ENCODE data around the gene NGEF.

NGEF gene

GRCh38 chr2:233039212-233039845 lies 26.3 kb upstream of the NGEF start:
- TF ChIP-seq TAF1 (IDR thresholded peaks at IDR 0.05; ENCODE audit: borderline replicate concordance, insufficient read depth, low read length) (no peak), SIN3A (IDR thresholded peaks at IDR 0.05; ENCODE audit: borderline replicate concordance, insufficient read depth, low read length) (no peak), POLR2AphosphoS5 (IDR thresholded peaks at IDR 0.05; ENCODE audit: low read depth, low read length) (no peak), REST (IDR thresholded peaks at IDR 0.05; ENCODE audit: insufficient read depth in 1 of 2, low read depth in 2 of 2, low read length in 2 of 2) (no peak), FOXP2 (optimal IDR thresholded peaks at IDR 0.05; ENCODE audit: borderline replicate concordance, extremely low read depth, extremely low read length, insufficient read depth) (no peak)

GRCh38 chr2:233037078-233037477 lies 24.0 kb upstream of the NGEF start:
- no peak for TF ChIP-seq REST (IDR thresholded peaks at IDR 0.05; ENCODE audit: insufficient read depth in 1 of 2, low read depth in 2 of 2, low read length in 2 of 2)
- no peak for TF ChIP-seq FOXP2 (optimal IDR thresholded peaks at IDR 0.05; ENCODE audit: borderline replicate concordance, extremely low read depth, extremely low read length, insufficient read depth)
- TF ChIP-seq POLR2AphosphoS5 (IDR thresholded peaks at IDR 0.05; ENCODE audit: low read depth, low read length), result no peak
- no peak for TF ChIP-seq TAF1 (IDR thresholded peaks at IDR 0.05; ENCODE audit: borderline replicate concordance, insufficient read depth, low read length)
- no peak for TF ChIP-seq SIN3A (IDR thresholded peaks at IDR 0.05; ENCODE audit: borderline replicate concordance, insufficient read depth, low read length)

GRCh38 chr2:233036162-233036838 lies 23.2 kb upstream of the NGEF start:
- TF ChIP-seq REST (IDR thresholded peaks at IDR 0.05; ENCODE audit: insufficient read depth in 1 of 2, low read depth in 2 of 2, low read length in 2 of 2) (no peak), FOXP2 (optimal IDR thresholded peaks at IDR 0.05; ENCODE audit: borderline replicate concordance, extremely low read depth, extremely low read length, insufficient read depth) (no peak), SIN3A (IDR thresholded peaks at IDR 0.05; ENCODE audit: borderline replicate concordance, insufficient read depth, low read length) (no peak), TAF1 (IDR thresholded peaks at IDR 0.05; ENCODE audit: borderline replicate concordance, insufficient read depth, low read length) (no peak), POLR2AphosphoS5 (IDR thresholded peaks at IDR 0.05; ENCODE audit: low read depth, low read length) (no peak)

- TF ChIP-seq FOXP2 (optimal IDR thresholded peaks at IDR 0.05; ENCODE audit: borderline replicate concordance, extremely low read depth, extremely low read length, insufficient read depth), result no peak
- no peak for TF ChIP-seq SIN3A (IDR thresholded peaks at IDR 0.05; ENCODE audit: borderline replicate concordance, insufficient read depth, low read length)
- no peak for TF ChIP-seq REST (IDR thresholded peaks at IDR 0.05; ENCODE audit: insufficient read depth in 1 of 2, low read depth in 2 of 2, low read length in 2 of 2)
- TF ChIP-seq TAF1 (IDR thresholded peaks at IDR 0.05; ENCODE audit: borderline replicate concordance, insufficient read depth, low read length), result no peak
- TF ChIP-seq POLR2AphosphoS5 (IDR thresholded peaks at IDR 0.05; ENCODE audit: low read depth, low read length), result no peak
Observed at GRCh38 chr2:233035426-233036161, 22.5 kb upstream of the NGEF start.
